OCI-LY1 (cell line): ENCODE data around the gene BIN1.

ENCODE experiments used
- H2AFZ ChIP-seq: fragments of 200-600 bp; sonication (generic), shearing (Covaris generic); 2 replicates; pipeline ENCODE4 v1.6.0; 2014; ENCODE audit warnings: antibody characterized with exemption, mild to moderate bottlenecking, low read length
- H3F3A ChIP-seq: fragments of 200-600 bp; sonication (generic), shearing (Covaris generic); 2 replicates; pipeline ENCODE4 v1.6.0; 2014; ENCODE audit warnings: mild to moderate bottlenecking, antibody characterized with exemption, low read length, moderate library complexity; ENCODE audit not compliant: insufficient read depth
- H3K27ac ChIP-seq: fragments of 200-600 bp; sonication (generic); 2 replicates; pipeline ENCODE4 v1.5.1; 2014; ENCODE audit warnings: low read length, mixed run types, mild to moderate bottlenecking, low read depth; ENCODE audit not compliant: poor library complexity, severe bottlenecking
- H3K27me3 ChIP-seq: fragments of 200-600 bp; sonication (generic); 2 replicates; pipeline ENCODE4 v1.6.0; 2014; ENCODE audit warnings: antibody characterized with exemption, mild to moderate bottlenecking, low read length, moderate library complexity; ENCODE audit not compliant: insufficient read depth
- H3K36me3 ChIP-seq: fragments of 200-600 bp; sonication (generic); 2 replicates; pipeline ENCODE4 v1.6.1; 2014; ENCODE audit warnings: mild to moderate bottlenecking, antibody characterized with exemption, low read length, moderate library complexity, mixed read lengths; ENCODE audit not compliant: insufficient read depth
- H3K4me1 ChIP-seq: fragments of 200-600 bp; sonication (generic); 2 replicates; pipeline ENCODE4 v1.5.1; 2014; ENCODE audit warnings: mild to moderate bottlenecking, low read length, moderate library complexity; ENCODE audit not compliant: insufficient read depth, severe bottlenecking
- H3K4me2 ChIP-seq: fragments of 200-600 bp; sonication (generic), shearing (Covaris generic); 2 replicates; pipeline ENCODE4 v1.6.1; 2014; ENCODE audit warnings: low read length
- H3K4me3 ChIP-seq: fragments of 200-600 bp; sonication (generic); 2 replicates; pipeline ENCODE4 v1.5.1; 2014; ENCODE audit warnings: low read length, low read depth, mild to moderate bottlenecking, mixed read lengths; ENCODE audit not compliant: poor library complexity, severe bottlenecking
- H3K79me2 ChIP-seq: fragments of 200-600 bp; shearing (Covaris generic); 2 replicates; pipeline ENCODE4 v1.6.1; 2016; ENCODE audit warnings: mixed run types, low read length, mixed read lengths; ENCODE audit not compliant: insufficient read depth
- H3K9ac ChIP-seq: fragments of 200-600 bp; sonication (generic), shearing (Covaris generic); 2 replicates; pipeline ENCODE4 v1.6.1; 2014; ENCODE audit warnings: mild to moderate bottlenecking, low read length, mixed read lengths
- H3K9me2 ChIP-seq: fragments of 200-600 bp; sonication (generic), shearing (Covaris generic); 2 replicates; pipeline ENCODE4 v1.6.1; 2014; ENCODE audit warnings: low read depth, mild to moderate bottlenecking, low read length, mixed read lengths
- H3K9me3 ChIP-seq: fragments of 200-600 bp; shearing (Covaris generic); 2 replicates; pipeline ENCODE4 v1.6.1; 2014; ENCODE audit warnings: low read length, mixed read lengths
- H4K20me1 ChIP-seq: fragments of 200-600 bp; sonication (generic), shearing (Covaris generic); 2 replicates; pipeline ENCODE4 v1.6.0; 2016; ENCODE audit warnings: mild to moderate bottlenecking, low read length; ENCODE audit not compliant: insufficient read depth
- EZH2 ChIP-seq: fragments of 200-600 bp; sonication (generic), shearing (Covaris generic); IDR thresholded peaks from 2 replicates; pipeline ENCODE4 v1.8.0; 2017; ENCODE audit warnings: borderline replicate concordance, mixed run types, mild to moderate bottlenecking, antibody characterized with exemption, low read length, moderate library complexity, mixed read lengths
- TF ChIP-seq, protein P1 (sequence below): fragments of 200-600 bp; sonication (generic), shearing (Covaris generic); IDR thresholded peaks from 2 replicates; pipeline ENCODE4 v1.5.1; 2017; ENCODE audit warnings: mild to moderate bottlenecking, antibody characterized with exemption, low read length, moderate library complexity, mixed read lengths

The BIN1 gene

DNA sequence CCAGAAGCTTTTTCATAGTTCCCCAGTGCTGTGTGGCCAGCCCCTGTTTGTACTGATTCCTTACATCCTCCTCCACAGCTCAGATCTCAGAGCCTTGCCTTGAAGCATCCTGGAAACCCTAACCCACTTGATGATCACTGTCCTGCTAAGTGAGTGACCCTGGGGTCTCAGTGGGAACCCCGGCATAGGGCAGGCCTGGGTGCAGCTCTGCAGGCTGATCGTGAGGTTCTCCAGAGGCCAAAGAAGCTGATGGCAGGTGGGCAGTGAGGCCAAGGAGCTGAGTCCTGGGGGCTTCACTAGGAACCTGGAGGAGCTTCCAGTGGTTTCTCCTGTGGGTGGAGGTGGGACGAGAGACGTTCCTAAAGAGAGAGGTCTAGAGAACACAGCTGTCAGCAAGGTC is 47.4 kb upstream of the BIN1 start:
- peaks cover 4% of the 10 kb centered on the region; the same call in 1 of the 2 replicates for H3K9me3 ChIP-seq
- no peak overlapping the region for H3K9ac ChIP-seq
- H3K36me3 ChIP-seq, result no peaks in the 10 kb centered on the region
- no peaks in the 10 kb centered on the region for H3K9me2 ChIP-seq
- no peaks in the 10 kb centered on the region for H3F3A ChIP-seq
- H4K20me1 ChIP-seq, result no peaks in the 10 kb centered on the region
- H3K4me2 ChIP-seq, result no peak overlapping the region
- no peaks in the 10 kb centered on the region; the same call in 1 of the 2 replicates for H3K27me3 ChIP-seq
- H3K27ac ChIP-seq, result no peak overlapping the region
- TF ChIP-seq, protein P1, sequence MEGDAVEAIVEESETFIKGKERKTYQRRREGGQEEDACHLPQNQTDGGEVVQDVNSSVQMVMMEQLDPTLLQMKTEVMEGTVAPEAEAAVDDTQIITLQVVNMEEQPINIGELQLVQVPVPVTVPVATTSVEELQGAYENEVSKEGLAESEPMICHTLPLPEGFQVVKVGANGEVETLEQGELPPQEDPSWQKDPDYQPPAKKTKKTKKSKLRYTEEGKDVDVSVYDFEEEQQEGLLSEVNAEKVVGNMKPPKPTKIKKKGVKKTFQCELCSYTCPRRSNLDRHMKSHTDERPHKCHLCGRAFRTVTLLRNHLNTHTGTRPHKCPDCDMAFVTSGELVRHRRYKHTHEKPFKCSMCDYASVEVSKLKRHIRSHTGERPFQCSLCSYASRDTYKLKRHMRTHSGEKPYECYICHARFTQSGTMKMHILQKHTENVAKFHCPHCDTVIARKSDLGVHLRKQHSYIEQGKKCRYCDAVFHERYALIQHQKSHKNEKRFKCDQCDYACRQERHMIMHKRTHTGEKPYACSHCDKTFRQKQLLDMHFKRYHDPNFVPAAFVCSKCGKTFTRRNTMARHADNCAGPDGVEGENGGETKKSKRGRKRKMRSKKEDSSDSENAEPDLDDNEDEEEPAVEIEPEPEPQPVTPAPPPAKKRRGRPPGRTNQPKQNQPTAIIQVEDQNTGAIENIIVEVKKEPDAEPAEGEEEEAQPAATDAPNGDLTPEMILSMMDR, result no peak
- TF ChIP-seq EZH2, result no peak
- H3K4me3 ChIP-seq, result no peak overlapping the region
- no peaks in the 10 kb centered on the region for H3K79me2 ChIP-seq
- H3K4me1 ChIP-seq, result no peaks in the 10 kb centered on the region
- no peak overlapping the region for H2AFZ ChIP-seq

DNA sequence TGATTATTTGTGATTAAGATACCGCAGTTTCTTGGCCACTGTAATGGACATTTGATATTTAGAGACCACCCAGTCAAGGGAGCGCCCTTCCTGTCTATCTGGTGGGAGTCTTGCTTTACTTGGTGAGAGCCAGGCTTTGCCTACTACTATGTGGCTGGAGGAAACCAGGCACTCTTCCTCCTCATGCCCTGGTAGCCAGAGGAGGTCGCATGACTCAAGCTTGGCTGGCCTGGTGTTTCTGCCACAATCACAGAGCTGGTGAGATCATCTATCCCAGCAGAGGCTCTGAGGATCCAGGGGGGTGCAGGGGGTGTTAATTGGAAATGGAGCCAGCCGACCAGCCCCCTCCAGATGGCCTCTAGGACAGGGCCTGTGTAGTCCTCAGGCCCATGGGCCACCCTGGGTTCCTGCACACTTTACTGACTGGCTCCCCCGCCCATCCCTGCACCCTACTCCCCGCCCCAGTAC is 46.8 kb upstream of the BIN1 start:
- H3K4me3 ChIP-seq, result no peak overlapping the region
- no peaks in the 10 kb centered on the region; the same call in 1 of the 2 replicates for H3K9me2 ChIP-seq
- TF ChIP-seq, protein P1, result no peak
- no peak for TF ChIP-seq EZH2
- no peaks in the 10 kb centered on the region for H3F3A ChIP-seq
- peaks cover 4% of the 10 kb centered on the region; the same call in 1 of the 2 replicates for H3K9me3 ChIP-seq
- H4K20me1 ChIP-seq, result no peaks in the 10 kb centered on the region
- H3K79me2 ChIP-seq, result no peaks in the 10 kb centered on the region
- H3K27me3 ChIP-seq, result no peaks in the 10 kb centered on the region; the same call in 1 of the 2 replicates
- no peaks in the 10 kb centered on the region for H3K36me3 ChIP-seq
- H3K27ac ChIP-seq, result no peak overlapping the region
- no peak overlapping the region for H3K4me2 ChIP-seq
- no peak overlapping the region for H2AFZ ChIP-seq
- H3K9ac ChIP-seq, result no peak overlapping the region
- no peaks in the 10 kb centered on the region for H3K4me1 ChIP-seq

DNA sequence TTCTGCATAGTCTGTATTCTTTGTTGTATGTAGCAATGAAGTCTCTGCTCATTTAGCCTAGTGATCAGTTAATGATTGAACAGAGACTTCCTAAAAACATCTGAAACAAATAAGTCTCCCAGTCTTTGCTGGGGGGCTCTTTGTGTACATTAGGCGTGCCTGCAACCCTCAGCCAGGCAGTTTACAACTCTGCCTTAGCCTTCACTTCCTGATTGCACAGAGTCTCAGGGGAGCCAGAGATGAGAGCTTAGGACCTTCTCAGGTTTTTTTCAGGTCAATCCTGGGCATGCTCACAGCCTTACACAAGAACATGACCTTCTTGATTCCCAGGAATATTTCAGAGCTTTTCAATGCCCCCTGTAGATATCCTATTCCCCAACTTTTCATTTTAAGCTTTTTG is 44.0 kb upstream of the BIN1 start:
- no peak overlapping the region for H3K4me2 ChIP-seq
- no peaks in the 10 kb centered on the region for H3K4me1 ChIP-seq
- no peaks in the 10 kb centered on the region for H4K20me1 ChIP-seq
- no peaks in the 10 kb centered on the region; the same call in 1 of the 2 replicates for H3K27me3 ChIP-seq
- no peaks in the 10 kb centered on the region for H3F3A ChIP-seq
- peaks cover 4% of the 10 kb centered on the region; the same call in 1 of the 2 replicates for H3K9me3 ChIP-seq
- H3K9ac ChIP-seq, result no peak overlapping the region
- H2AFZ ChIP-seq, result no peak overlapping the region
- no peaks in the 10 kb centered on the region for H3K79me2 ChIP-seq
- H3K36me3 ChIP-seq, result no peaks in the 10 kb centered on the region
- H3K9me2 ChIP-seq, result no peaks in the 10 kb centered on the region; the same call in 1 of the 2 replicates
- no peak overlapping the region for H3K27ac ChIP-seq
- H3K4me3 ChIP-seq, result no peak overlapping the region
- no peak for TF ChIP-seq EZH2
- TF ChIP-seq, protein P1, result no peak
